A673 (cell line): ENCODE results near the gene SLC36A3. TPM values are rescaled to one million over a fixed set of nuclear protein-coding genes. Genes with fewer than 3 reads are reported as not detected.

Experiments
- BruUV-seq: library from RNA; stranded (reverse); fragments of 400-500 nt; replicated peaks from 2 replicates; lab custom pipeline; 2021; lab: Mats Ljungman, UMichigan
- CTCF ChIA-PET: fragments of 300-600 bp; sonication (Branson Sonifier 250); formaldehyde crosslinking; loops from one replicate; lab custom pipeline; 2022; ENCODE audit warnings: antibody characterized with exemption; lab: Charles Lee
- POLR2A ChIA-PET: fragments of 300-600 bp; sonication (Branson Sonifier 250); formaldehyde crosslinking; loops from one replicate; lab custom pipeline; 2022; ENCODE audit warnings: antibody characterized with exemption; ENCODE audit not compliant: low non-redundant PET; lab: Charles Lee
- DNase-seq: peaks from one replicate; pipeline ENCODE4 v3.0.0-alpha.2; 2015; ENCODE audit warnings: low spot score
- H3K27ac ChIP-seq: fragments of 200-600 bp; sonication (generic); 2 replicates; pipeline ENCODE4 v1.5.1; 2016; ENCODE audit warnings: mixed run types, low read depth, mild to moderate bottlenecking, mixed read lengths, antibody characterized with exemption, low read length; ENCODE audit not compliant: poor library complexity, severe bottlenecking
- H3K27me3 ChIP-seq: fragments of 200-600 bp; sonication (generic); replicated peaks from 2 replicates; pipeline ENCODE4 v1.6.1; 2017; ENCODE audit warnings: mixed run types, low read depth, mild to moderate bottlenecking, mixed read lengths, antibody characterized with exemption, low read length; ENCODE audit not compliant: insufficient read depth, poor library complexity
- H3K36me3 ChIP-seq: fragments of 200-600 bp; sonication (generic); 2 replicates; pipeline ENCODE4 v1.6.1; 2016; ENCODE audit warnings: mixed run types, mild to moderate bottlenecking, mixed read lengths, antibody characterized with exemption, low read length; ENCODE audit not compliant: insufficient read depth, poor library complexity, severe bottlenecking
- H3K4me1 ChIP-seq: fragments of 200-600 bp; sonication (generic); 2 replicates; pipeline ENCODE4 v1.6.1; 2017; ENCODE audit warnings: mixed run types, mild to moderate bottlenecking, mixed read lengths, antibody characterized with exemption, low read length; ENCODE audit not compliant: insufficient read depth, poor library complexity, severe bottlenecking
- H3K4me3 ChIP-seq: fragments of 200-600 bp; sonication (generic); 2 replicates; pipeline ENCODE4 v1.5.1; 2016; ENCODE audit warnings: low read depth, mixed run types, mild to moderate bottlenecking, mixed read lengths, low read length; ENCODE audit not compliant: poor library complexity, severe bottlenecking
- H3K9me3 ChIP-seq: fragments of 200-600 bp; sonication (generic); 2 replicates; pipeline ENCODE4 v1.6.1; 2016; ENCODE audit warnings: mixed run types, low read depth, mild to moderate bottlenecking, mixed read lengths, antibody characterized with exemption, low read length; ENCODE audit not compliant: poor library complexity, severe bottlenecking
- CTCF ChIP-seq: fragments of 300-800, 200-600 bp; sonication (generic); conservative IDR thresholded peaks from 2 replicates; pipeline ENCODE4 v1.5.1; 2017; ENCODE audit warnings: low read depth, mild to moderate bottlenecking, antibody characterized with exemption, low read length, moderate library complexity, mixed read lengths
- EZH2 ChIP-seq: fragments of 200-600 bp; sonication (generic); IDR thresholded peaks from 2 replicates; pipeline ENCODE4 v1.6.1; 2017; ENCODE audit warnings: borderline replicate concordance, low read depth, mild to moderate bottlenecking, mixed read lengths, antibody characterized with exemption, low read length; ENCODE audit not compliant: poor library complexity, severe bottlenecking
- intact Hi-C: fragments of 100-400 bp; cut with micrococcal nuclease; formaldehyde crosslinking; loops from one replicate; pipeline ENCODE4 v1.10.0; 2022; ENCODE audit not compliant: unreplicated experiment
- total RNA-seq: library from RNA; stranded (reverse); gene quantifications from 2 replicates; pipeline ENCODE4 v1.2.3, GENCODE V29; 2021

SLC36A3 gene
- total RNA-seq, 1 experiment from 2014 or later = not detected

DNA sequence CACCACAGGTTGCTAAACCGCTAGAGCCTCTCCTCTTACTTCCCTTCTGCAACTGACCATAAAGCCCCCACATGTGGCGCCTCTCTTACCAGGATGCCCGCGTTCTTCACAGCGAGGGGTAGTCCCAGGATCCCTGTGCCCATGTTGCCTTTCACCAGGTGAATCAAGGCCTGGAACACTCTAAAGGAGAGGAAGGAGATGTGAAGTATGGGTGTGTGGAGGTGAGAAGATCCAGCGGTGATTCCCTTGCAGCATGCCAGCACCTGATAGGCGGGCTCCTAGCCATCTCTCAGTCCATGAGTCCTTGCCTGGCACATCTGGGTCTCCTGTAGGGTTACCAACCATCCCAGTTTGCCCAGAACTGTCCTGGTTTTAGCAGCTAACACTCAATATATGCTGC, 40.5 kb upstream of the SLC36A3 start:
- DNase-seq = no peak
- intact Hi-C loops = no loop called here
- BruUV-seq = no TSS peak
- no peak overlapping the region for H3K4me3 ChIP-seq
- H3K36me3 ChIP-seq = no peaks in the 10 kb centered on the region
- H3K27ac ChIP-seq = no peak overlapping the region
- ChIA-PET CTCF (no interaction called here), POLR2A (no interaction called here)
- no peaks in the 10 kb centered on the region for H3K4me1 ChIP-seq
- TF ChIP-seq CTCF = no peak
- TF ChIP-seq EZH2 = no peak
- no peaks in the 10 kb centered on the region for H3K9me3 ChIP-seq
- peaks cover 60% of the 10 kb centered on the region for H3K27me3 ChIP-seq

- DNase-seq = no peak
- CTCF ChIA-PET = no interaction called here
Measured at GRCh38 chr5:151340004-151340403, 36.4 kb upstream of the SLC36A3 start.

DNA sequence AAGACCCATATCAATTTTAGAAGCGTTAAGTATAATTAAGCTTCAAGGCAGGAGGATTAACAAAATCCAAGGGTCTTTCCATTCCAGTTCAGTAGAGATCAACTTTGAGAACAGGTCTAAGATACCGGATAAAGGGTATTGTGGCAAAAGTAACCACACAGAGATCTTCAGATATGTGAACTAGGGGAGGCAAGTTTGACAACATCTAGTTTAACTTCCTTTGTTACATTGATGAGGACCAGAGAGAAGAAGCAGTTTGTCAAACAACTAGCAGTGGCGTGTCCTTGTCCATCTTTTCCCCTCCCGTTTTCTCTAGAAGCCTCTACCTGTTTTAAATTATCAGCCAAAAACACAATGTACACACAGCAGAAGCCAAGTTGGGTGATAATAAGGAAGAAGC, 35.2 kb upstream of the SLC36A3 start:
- POLR2A ChIA-PET = no interaction called here
- H3K9me3 ChIP-seq = no peaks in the 10 kb centered on the region
- no peak for DNase-seq
- H3K27me3 ChIP-seq = peaks cover 46% of the 10 kb centered on the region
- no peaks in the 10 kb centered on the region for H3K4me1 ChIP-seq
- intact Hi-C loops = no loop called here
- BruUV-seq = no TSS peak
- H3K27ac ChIP-seq = no peak overlapping the region
- H3K4me3 ChIP-seq = no peak overlapping the region
- CTCF ChIA-PET = no interaction called here
- no peaks in the 10 kb centered on the region for H3K36me3 ChIP-seq
- TF ChIP-seq EZH2 = no peak
- no peak for TF ChIP-seq CTCF

More at GRCh38 chr5:151340004-151340403, 36.4 kb upstream of the SLC36A3 start:
- Histone ChIP-seq H3K27ac (no peak overlapping the region), H3K4me3 (no peak overlapping the region), H3K9me3 (no peaks in the 10 kb centered on the region), H3K4me1 (no peaks in the 10 kb centered on the region), H3K36me3 (no peaks in the 10 kb centered on the region), H3K27me3 (peaks cover 55% of the 10 kb centered on the region)
- POLR2A ChIA-PET = no interaction called here
- TF ChIP-seq CTCF = no peak
- no TSS peak for BruUV-seq
- intact Hi-C loops = no loop called here
